ENCODE measurements around the gene ABCB1.

The ABCB1 gene

GRCh38 chr7:87600130-87601124 lies at the start of gene ABCB1:
TSS of gene ABCB1 (minus strand) at chr7:87600884. CDS start at chr7:87600184, 700 bp downstream.
- no peak for DNase-seq

DNA sequence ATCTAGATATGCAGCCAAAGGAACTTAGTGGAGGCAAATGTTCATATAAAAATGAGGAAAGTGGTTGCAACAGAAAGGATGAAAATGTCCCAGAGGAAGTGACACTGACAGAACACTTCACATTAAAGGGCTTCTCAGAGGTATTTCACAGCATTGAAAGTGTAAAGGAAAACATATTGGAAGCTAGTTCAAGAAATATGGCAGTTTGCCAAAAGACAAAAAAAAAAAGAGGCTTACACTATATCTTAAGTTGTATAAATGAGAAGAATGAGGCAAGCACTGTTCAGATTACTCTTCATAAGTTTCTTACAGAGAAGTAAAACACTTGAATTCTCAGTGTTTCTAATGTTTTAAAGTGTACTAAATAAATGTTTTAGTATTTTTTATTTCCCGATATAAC lies 47.6 kb upstream of the ABCB1 start:
- no peak for DNase-seq

- DNase-seq, result no peak
Measured at GRCh38 chr7:87645446-87645845, 44.8 kb upstream of the ABCB1 start.

DNA sequence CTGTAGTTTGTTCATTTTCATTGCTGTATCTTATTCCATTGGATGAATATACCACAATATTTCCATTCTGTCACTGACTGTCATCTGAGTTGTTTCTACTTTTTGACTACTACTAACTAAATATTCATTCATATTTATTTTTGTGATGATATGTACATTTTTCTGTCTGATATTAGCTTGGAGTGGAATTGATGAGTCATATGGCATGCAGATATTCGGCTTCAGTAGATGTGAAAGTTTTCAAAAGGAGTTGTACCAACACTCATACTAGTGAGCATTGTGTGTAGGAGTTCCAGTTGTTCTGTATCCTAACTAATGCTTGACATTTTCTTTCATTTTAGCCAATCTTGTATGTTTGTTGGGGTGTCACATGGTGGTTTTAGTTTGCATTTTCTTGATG lies 35.2 kb upstream of the ABCB1 start:
- DNase-seq, result no peak

- no peak for DNase-seq
Measured at GRCh38 chr7:87628780-87629569, 28.3 kb upstream of the ABCB1 start.

GRCh38 chr7:87627634-87627994 lies 26.9 kb upstream of the ABCB1 start:
- no peak for DNase-seq

- DNase-seq, result no peak
Measured at GRCh38 chr7:87625101-87625500, 24.4 kb upstream of the ABCB1 start.

GRCh38 chr7:87624628-87625027 lies 23.9 kb upstream of the ABCB1 start:
- no peak for DNase-seq

- no peak for DNase-seq
Measured at GRCh38 chr7:87615197-87615596, 14.5 kb upstream of the ABCB1 start.

DNA sequence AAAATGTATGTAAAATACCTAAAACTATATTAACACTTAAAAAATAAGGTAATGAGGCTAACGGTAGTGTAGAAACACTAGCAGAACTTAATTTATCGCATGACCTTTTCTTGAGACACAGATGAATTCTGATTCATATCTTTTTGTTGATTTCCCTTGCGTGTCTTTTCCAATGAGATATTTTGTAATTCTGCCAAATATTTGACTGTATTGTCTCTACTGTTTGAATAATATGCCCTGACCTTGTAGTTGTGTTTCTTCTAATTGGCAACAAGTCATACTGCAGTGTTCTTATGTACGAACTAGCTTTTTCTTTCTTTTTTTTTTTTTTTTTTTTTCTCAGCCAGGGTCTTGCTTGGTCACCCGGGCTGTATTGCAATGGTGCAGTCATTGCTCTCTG lies 9.2 kb upstream of the ABCB1 start:
- DNase-seq, result no peak

DNA sequence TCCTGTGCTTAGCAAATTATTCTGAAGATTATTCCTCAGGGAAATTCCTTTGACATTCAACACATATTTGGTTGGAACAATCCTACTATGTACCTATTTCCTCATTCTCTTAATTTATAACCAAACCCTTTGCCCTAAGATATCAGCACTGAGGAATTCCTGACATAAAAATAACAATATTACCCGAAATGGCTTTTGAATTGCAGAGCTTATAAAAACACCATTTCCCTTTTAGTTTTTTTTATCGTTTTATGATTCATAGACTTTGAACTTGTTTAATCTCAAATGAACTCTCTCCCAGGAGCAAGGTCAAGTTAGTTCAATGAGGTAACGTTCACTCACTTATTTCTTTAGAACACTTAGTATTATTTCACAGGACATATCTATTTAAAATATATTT lies 7.7 kb upstream of the ABCB1 start:
- DNase-seq, result no peak

GRCh38 chr7:87604264-87604663 lies 3.6 kb upstream of the ABCB1 start:
- DNase-seq, result no peak

DNA sequence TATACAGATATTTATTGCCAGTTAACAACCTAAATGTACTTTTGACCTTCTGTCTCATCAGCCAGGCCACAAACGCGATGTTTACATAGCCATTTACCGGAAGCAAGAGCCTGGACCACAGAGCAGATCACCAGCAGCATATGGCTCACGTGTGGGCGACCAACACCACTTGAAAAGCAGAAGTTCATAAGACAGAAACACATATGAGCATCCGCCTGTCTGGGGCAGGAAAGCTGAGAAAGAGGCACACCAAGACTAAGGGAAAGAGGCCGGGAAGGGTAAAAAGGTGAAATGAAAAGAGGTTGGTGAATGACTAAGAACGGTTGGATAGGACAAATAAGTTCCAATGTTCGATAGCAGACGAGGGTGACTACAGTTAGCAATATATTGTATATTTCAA lies 1.3 kb downstream of the ABCB1 start:
- DNase-seq, result no peak

- DNase-seq, result no peak
Measured at GRCh38 chr7:87598234-87599009, 2.3 kb downstream of the ABCB1 start.

DNA sequence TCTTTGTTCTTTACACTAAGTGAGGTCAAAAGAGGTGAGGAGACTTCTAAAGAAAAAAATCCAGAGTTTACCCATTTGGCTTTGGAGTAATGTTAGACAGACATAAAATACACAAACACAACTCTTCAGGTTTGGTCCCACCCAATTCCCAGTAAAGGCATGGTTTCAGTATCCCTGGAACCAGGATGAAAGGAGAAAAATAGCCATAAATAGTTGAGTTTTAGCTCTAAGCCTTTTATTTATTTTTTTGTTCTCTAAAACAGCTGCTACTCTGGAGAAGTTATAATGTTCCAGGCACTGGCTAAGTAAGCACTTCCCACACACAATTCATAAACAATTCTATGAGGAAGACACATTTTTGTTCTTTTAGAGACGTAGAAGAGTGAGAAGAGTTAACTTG lies 4.0 kb downstream of the ABCB1 start:
- DNase-seq, result no peak

- DNase-seq, result no peak
Measured at GRCh38 chr7:87596136-87596535, 4.5 kb downstream of the ABCB1 start.

DNA sequence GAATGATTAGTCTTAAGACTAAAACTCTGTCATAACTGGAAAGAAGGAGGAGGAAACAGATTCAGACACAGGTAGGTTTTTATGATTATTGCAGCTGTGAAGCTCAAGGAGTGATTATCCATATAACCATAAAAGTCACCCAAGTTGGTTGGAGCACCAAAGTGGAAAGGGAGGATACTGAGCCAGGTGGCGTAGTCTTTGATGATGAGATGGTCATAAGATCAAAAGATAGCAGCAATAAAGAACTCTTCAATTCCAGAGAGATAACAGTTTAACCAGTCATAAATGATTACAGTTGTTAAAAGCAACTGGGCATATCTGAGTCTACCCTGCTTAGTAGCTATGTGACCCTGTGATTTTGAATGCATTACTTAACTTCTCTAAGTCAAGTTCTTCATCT lies 8.4 kb downstream of the ABCB1 start:
- DNase-seq, result no peak

DNA sequence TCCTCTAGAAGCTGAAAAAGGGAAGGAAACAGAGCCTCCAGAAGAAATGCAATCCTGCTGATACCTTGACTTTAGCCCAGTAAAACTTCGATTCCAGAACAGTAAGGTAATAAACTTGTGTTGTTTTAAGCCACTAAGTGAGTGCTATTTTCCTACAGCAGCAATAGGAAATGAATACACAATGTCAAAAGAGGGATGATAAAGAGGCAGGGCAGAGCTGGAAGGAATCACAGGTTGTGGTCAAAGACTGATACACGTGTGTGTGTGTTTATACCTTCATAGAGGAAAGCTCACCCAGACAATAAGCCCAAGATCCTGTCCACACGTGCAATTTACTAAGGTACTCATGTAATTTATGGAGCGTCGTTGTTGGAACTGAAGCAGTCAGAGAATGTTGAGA lies 9.5 kb downstream of the ABCB1 start:
- DNase-seq, result no peak

GRCh38 chr7:87590578-87590977 lies 10.1 kb downstream of the ABCB1 start:
- no peak for DNase-seq

GRCh38 chr7:87589631-87590030 lies 11.1 kb downstream of the ABCB1 start:
- DNase-seq, result no peak

- DNase-seq, result no peak
Measured at GRCh38 chr7:87581723-87582122, 19.0 kb downstream of the ABCB1 start.

- DNase-seq, result no peak
Measured at GRCh38 chr7:87580636-87581035, 20.0 kb downstream of the ABCB1 start.

GRCh38 chr7:87575521-87575920 lies 25.2 kb downstream of the ABCB1 start:
- DNase-seq, result no peak
